ENCODE data around the gene ARHGEF17.
A peak's percentile ranks its signal among the peaks of the same experiment; 100 is the strongest.

ARHGEF17 gene, protein sequence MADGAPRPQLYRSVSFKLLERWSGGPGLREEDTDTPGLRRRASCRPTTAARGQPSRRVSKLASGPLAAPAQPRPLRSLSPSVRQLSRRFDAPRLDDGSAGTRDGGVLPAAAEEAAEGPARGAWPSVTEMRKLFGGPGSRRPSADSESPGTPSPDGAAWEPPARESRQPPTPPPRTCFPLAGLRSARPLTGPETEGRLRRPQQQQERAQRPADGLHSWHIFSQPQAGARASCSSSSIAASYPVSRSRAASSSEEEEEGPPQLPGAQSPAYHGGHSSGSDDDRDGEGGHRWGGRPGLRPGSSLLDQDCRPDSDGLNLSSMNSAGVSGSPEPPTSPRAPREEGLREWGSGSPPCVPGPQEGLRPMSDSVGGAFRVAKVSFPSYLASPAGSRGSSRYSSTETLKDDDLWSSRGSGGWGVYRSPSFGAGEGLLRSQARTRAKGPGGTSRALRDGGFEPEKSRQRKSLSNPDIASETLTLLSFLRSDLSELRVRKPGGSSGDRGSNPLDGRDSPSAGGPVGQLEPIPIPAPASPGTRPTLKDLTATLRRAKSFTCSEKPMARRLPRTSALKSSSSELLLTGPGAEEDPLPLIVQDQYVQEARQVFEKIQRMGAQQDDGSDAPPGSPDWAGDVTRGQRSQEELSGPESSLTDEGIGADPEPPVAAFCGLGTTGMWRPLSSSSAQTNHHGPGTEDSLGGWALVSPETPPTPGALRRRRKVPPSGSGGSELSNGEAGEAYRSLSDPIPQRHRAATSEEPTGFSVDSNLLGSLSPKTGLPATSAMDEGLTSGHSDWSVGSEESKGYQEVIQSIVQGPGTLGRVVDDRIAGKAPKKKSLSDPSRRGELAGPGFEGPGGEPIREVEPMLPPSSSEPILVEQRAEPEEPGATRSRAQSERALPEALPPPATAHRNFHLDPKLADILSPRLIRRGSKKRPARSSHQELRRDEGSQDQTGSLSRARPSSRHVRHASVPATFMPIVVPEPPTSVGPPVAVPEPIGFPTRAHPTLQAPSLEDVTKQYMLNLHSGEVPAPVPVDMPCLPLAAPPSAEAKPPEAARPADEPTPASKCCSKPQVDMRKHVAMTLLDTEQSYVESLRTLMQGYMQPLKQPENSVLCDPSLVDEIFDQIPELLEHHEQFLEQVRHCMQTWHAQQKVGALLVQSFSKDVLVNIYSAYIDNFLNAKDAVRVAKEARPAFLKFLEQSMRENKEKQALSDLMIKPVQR (N-terminal part only)

GRCh38 chr11:73308003-73308960 is at the start of gene ARHGEF17:
TSS of gene ARHGEF17 (plus strand) at chr11:73308276. CDS start at chr11:73308639, 363 bp downstream.
- Histone ChIP-seq H3K4me1 (ENCODE audit: control insufficient read depth, insufficient read depth, low read length) (no peaks in the 10 kb centered on the region; the same call in none of the 2 replicates), H3K27ac (ENCODE audit: low read length) (no peak within 1 kb of the TSS), H3K4me3 (ENCODE audit: low read length) (peak within 1 kb of the TSS; percentile 78), H3K27me3 (ENCODE audit: control insufficient read depth, insufficient read depth, low read length) (no peaks in the 10 kb centered on the region; the same call in 1 of the 2 replicates), H3K9me3 (ENCODE audit: control insufficient read depth, insufficient read depth, low read length) (no peaks in the 10 kb centered on the region), H3K36me3 (ENCODE audit: control insufficient read depth, insufficient read depth, low read length) (no peaks in the 10 kb centered on the region; the same call in 1 of the 2 replicates)
- no peak for DNase-seq (ENCODE audit: low read depth, low spot score)
- no CpG with 5 or more reads among the region's 105 CpGs for WGBS (ENCODE audit: insufficient coverage, insufficient read length)

DNA sequence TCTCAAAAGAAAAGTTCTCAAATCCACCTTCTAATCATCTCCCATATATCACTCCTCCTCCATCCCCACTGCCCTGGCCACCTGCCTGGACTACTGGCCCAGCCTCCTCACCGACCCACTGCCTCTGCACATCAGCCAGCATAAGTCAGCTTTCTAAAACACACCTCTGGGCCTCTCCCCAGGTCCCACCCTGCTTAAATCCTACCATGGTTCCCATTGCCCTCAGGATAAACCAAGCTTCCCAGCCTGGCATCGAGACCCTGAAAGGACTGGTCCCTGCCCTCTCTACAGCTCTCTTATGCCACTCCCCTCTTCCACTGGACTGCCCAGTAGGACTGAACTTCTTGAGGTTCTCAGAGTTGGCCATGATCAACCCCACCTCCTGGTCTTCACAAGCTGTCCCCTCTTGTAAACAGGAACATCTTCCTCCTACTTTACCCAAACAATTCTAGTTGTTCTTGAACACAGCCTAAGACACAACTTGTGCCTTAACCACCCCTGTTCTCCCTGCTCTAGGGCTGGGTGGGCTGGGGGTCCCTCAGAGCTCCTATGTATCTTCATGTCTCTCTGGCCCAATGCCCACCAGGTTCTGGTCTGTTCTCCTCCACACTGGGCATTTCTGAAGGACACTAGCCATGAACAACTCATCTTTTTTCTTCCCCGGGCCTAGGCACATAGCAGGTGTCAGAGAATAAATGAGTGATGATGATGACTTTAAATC is 48.5 kb upstream of the ARHGEF17 start:
- Histone ChIP-seq H3K4me1 (ENCODE audit: control insufficient read depth, insufficient read depth, low read length) (no peaks in the 10 kb centered on the region), H3K27me3 (ENCODE audit: control insufficient read depth, insufficient read depth, low read length) (0 out of 2 replicates have a peak, but pooled peaks cover 3% of the 10 kb centered on the region), H3K4me3 (ENCODE audit: low read length) (no peak overlapping the region), H3K36me3 (ENCODE audit: control insufficient read depth, insufficient read depth, low read length) (no peaks in the 10 kb centered on the region), H3K27ac (ENCODE audit: low read length) (no peak overlapping the region), H3K9me3 (ENCODE audit: control insufficient read depth, insufficient read depth, low read length) (no peaks in the 10 kb centered on the region)
- WGBS (ENCODE audit: insufficient coverage, insufficient read length) = no CpG with 5 or more reads among the region's 3 CpGs
- no peak for DNase-seq (ENCODE audit: low read depth, low spot score)

DNA sequence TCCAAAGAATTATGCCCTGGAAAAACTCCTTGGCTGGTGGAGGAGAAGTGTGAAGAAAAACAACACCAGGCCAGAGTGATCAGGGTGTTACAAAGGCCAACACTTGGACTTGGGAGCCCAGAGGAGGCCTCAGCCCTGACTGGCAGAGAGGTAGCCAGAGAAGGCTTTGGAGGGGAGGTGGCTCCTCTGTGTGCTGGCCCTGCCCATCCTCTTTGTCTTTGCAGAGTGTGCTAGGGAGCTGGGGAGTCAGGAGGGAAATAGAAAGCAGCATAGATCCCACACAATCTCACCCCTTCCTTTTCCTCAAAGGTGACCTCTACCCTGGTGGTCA is 48.0 kb upstream of the ARHGEF17 start:
- no peak for DNase-seq (ENCODE audit: low read depth, low spot score)
- Histone ChIP-seq H3K27ac (ENCODE audit: low read length) (no peak overlapping the region), H3K4me1 (ENCODE audit: control insufficient read depth, insufficient read depth, low read length) (no peaks in the 10 kb centered on the region)

GRCh38 chr11:73262851-73263495 is 45.1 kb upstream of the ARHGEF17 start:
- Histone ChIP-seq H3K36me3 (ENCODE audit: control insufficient read depth, insufficient read depth, low read length) (no peaks in the 10 kb centered on the region), H3K27ac (ENCODE audit: low read length) (no peak overlapping the region), H3K9me3 (ENCODE audit: control insufficient read depth, insufficient read depth, low read length) (no peaks in the 10 kb centered on the region), H3K4me3 (ENCODE audit: low read length) (no peak overlapping the region), H3K27me3 (ENCODE audit: control insufficient read depth, insufficient read depth, low read length) (peaks cover 8% of the 10 kb centered on the region; the same call in 1 of the 2 replicates), H3K4me1 (ENCODE audit: control insufficient read depth, insufficient read depth, low read length) (no peaks in the 10 kb centered on the region)
- whole genome bisulfite sequencing (ENCODE audit: insufficient coverage, insufficient read length) = no CpG with 5 or more reads among the region's 5 CpGs
- no peak for DNase-seq (ENCODE audit: low read depth, low spot score)

More for the DNA sequence above, 48.0 kb upstream of the ARHGEF17 start:
- H3K9me3 ChIP-seq (ENCODE audit: control insufficient read depth, insufficient read depth, low read length) = no peaks in the 10 kb centered on the region
- H3K4me3 ChIP-seq (ENCODE audit: low read length) = no peak overlapping the region
- peaks cover 7% of the 10 kb centered on the region; the same call in 1 of the 2 replicates for H3K27me3 ChIP-seq (ENCODE audit: control insufficient read depth, insufficient read depth, low read length)
- H3K36me3 ChIP-seq (ENCODE audit: control insufficient read depth, insufficient read depth, low read length) = no peaks in the 10 kb centered on the region

DNA sequence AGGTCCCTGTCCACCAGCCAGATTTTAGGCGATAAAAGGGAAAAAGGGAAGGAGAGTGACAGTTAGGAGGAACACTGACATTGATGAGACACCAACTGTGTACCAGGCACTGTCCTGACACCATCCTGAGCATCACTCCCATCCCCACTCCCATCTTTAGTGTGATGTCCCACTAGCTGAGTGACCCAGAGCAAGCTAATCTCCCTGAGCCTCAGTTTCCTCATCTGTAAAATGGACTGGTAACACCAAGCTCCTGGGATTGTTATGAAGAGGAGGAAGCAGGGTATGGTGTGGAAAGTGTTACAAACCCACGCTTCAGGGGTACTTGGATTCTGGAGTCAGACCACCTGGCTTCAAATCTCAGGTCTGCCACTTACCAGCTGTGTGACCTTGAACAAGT is 44.4 kb upstream of the ARHGEF17 start:
- Histone ChIP-seq H3K27ac (ENCODE audit: low read length) (no peak overlapping the region), H3K9me3 (ENCODE audit: control insufficient read depth, insufficient read depth, low read length) (no peaks in the 10 kb centered on the region), H3K4me3 (ENCODE audit: low read length) (no peak overlapping the region), H3K4me1 (ENCODE audit: control insufficient read depth, insufficient read depth, low read length) (no peaks in the 10 kb centered on the region), H3K27me3 (ENCODE audit: control insufficient read depth, insufficient read depth, low read length) (peaks cover 8% of the 10 kb centered on the region; the same call in 1 of the 2 replicates), H3K36me3 (ENCODE audit: control insufficient read depth, insufficient read depth, low read length) (no peaks in the 10 kb centered on the region)
- DNase-seq (ENCODE audit: low read depth, low spot score) = no peak
- WGBS (ENCODE audit: insufficient coverage, insufficient read length) = no CpG with 5 or more reads among the region's 2 CpGs

DNA sequence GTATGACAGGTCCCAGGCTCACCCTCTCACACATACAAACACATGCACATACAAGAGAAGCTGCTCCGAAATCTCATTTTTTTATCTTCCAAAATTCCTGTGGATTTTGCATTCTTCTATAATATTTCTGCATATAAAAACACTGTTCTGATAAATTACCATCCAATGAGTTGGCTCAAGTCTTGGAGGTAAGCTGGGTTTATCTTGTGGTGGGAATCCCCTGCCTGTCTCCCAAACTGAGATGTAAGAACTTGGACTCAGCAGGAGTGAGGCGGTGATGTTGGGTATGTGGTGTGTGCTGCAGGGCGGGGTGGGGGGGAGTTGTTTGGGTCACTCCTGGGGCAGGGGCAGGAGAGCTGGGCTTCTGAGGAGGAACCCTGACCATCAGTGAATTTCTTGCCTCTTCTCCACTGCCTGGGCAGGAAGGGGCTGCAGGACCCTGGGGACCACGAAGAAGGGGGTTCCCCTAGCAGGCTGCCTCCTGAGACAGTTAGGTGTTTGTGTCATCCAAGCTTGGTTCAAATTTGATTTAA is 42.7 kb upstream of the ARHGEF17 start:
- WGBS (ENCODE audit: insufficient coverage, insufficient read length) = no CpG with 5 or more reads among the region's 4 CpGs
- Histone ChIP-seq H3K36me3 (ENCODE audit: control insufficient read depth, insufficient read depth, low read length) (no peaks in the 10 kb centered on the region; the same call in 1 of the 2 replicates), H3K9me3 (ENCODE audit: control insufficient read depth, insufficient read depth, low read length) (no peaks in the 10 kb centered on the region), H3K4me3 (ENCODE audit: low read length) (no peak overlapping the region), H3K27ac (ENCODE audit: low read length) (no peak overlapping the region), H3K27me3 (ENCODE audit: control insufficient read depth, insufficient read depth, low read length) (peaks cover 8% of the 10 kb centered on the region; the same call in 1 of the 2 replicates), H3K4me1 (ENCODE audit: control insufficient read depth, insufficient read depth, low read length) (0 out of 2 replicates have a peak, but pooled peaks cover 3% of the 10 kb centered on the region)
- DNase-seq (ENCODE audit: low read depth, low spot score) = no peak

- H3K27me3 ChIP-seq (ENCODE audit: control insufficient read depth, insufficient read depth, low read length) = peaks cover 8% of the 10 kb centered on the region; the same call in 1 of the 2 replicates
- no peaks in the 10 kb centered on the region; the same call in 1 of the 2 replicates for H3K36me3 ChIP-seq (ENCODE audit: control insufficient read depth, insufficient read depth, low read length)
- 0 out of 2 replicates have a peak, but pooled peaks cover 4% of the 10 kb centered on the region for H3K4me1 ChIP-seq (ENCODE audit: control insufficient read depth, insufficient read depth, low read length)
- H3K27ac ChIP-seq (ENCODE audit: low read length) = no peak overlapping the region
- no peak overlapping the region for H3K4me3 ChIP-seq (ENCODE audit: low read length)
- H3K9me3 ChIP-seq (ENCODE audit: control insufficient read depth, insufficient read depth, low read length) = no peaks in the 10 kb centered on the region
- no peak for DNase-seq (ENCODE audit: low read depth, low spot score)
- WGBS (ENCODE audit: insufficient coverage, insufficient read length) = no CpG with 5 or more reads among the region's 3 CpGs
Measured at GRCh38 chr11:73265853-73266645, 42.0 kb upstream of the ARHGEF17 start.

DNA sequence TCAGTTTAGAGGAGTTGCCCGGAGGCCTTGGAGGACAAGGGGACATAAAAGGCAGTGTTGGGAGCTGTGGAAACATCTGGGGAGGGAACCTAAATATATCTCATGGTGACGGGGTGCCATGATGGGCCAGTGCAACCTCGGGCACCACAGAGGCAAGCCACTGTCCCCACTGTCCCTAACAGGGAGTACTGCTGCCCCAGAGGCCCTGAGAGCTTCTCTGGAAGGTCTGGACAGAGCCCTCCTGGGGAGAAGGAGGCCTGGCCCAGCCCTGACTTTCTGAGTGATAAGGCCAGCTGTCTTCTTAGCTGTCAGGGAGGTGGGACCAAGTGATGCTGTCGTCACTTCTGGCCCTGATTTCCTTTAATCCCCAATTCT is 41.4 kb upstream of the ARHGEF17 start:
- no peaks in the 10 kb centered on the region; the same call in 1 of the 2 replicates for H3K36me3 ChIP-seq (ENCODE audit: control insufficient read depth, insufficient read depth, low read length)
- DNase-seq (ENCODE audit: low read depth, low spot score) = no peak
- 0 out of 2 replicates have a peak, but pooled peaks cover 4% of the 10 kb centered on the region for H3K4me1 ChIP-seq (ENCODE audit: control insufficient read depth, insufficient read depth, low read length)
- no peak overlapping the region for H3K27ac ChIP-seq (ENCODE audit: low read length)
- no peak overlapping the region for H3K4me3 ChIP-seq (ENCODE audit: low read length)
- peaks cover 8% of the 10 kb centered on the region; the same call in 1 of the 2 replicates for H3K27me3 ChIP-seq (ENCODE audit: control insufficient read depth, insufficient read depth, low read length)
- H3K9me3 ChIP-seq (ENCODE audit: control insufficient read depth, insufficient read depth, low read length) = no peaks in the 10 kb centered on the region
- WGBS (ENCODE audit: insufficient coverage, insufficient read length) = no CpG with 5 or more reads among the region's 4 CpGs

Data from iPS DF 6.9 (cell line).